GM18861 (cell line): Measurements from ENCODE around the gene DCHS1.

Source experiments
- ATAC-seq: cut with Tn5 transposase; IDR thresholded peaks from one replicate; pipeline ENCODE4 v1.9.1; 2021; ENCODE audit not compliant: unreplicated experiment

DCHS1 gene

GRCh38 chr11:6612213-6613041 is 43.2 kb downstream of the DCHS1 start, which contains the start of gene TAF10:
Gene TAF10 (minus strand): TSS chr11:6612216. CDS start chr11:6612189, 27 bp downstream.
- peak; percentile 69 for ATAC-seq

GRCh38 chr11:6611963-6612212 is 43.7 kb downstream of the DCHS1 start:
- peak; percentile 4 for ATAC-seq

- ATAC-seq, result no peak
These were observed 44.3 kb downstream of the DCHS1 start for GRCh38 chr11:6611092-6611962.

GRCh38 chr11:6610591-6610990 is 45.0 kb downstream of the DCHS1 start:
- no peak for ATAC-seq

- ATAC-seq, result no peak
These were observed 46.0 kb downstream of the DCHS1 start for GRCh38 chr11:6609502-6610015.

GRCh38 chr11:6608726-6609501 is 46.7 kb downstream of the DCHS1 start:
- no peak for ATAC-seq

GRCh38 chr11:6608011-6608410 is 47.6 kb downstream of the DCHS1 start:
- ATAC-seq, result no peak

GRCh38 chr11:6607190-6607795 is 48.3 kb downstream of the DCHS1 start:
- no peak for ATAC-seq

- ATAC-seq, result peak; percentile 48
These were observed 49.0 kb downstream of the DCHS1 start for GRCh38 chr11:6606471-6607189.

GRCh38 chr11:6604790-6605189 is 50.8 kb downstream of the DCHS1 start:
- no peak for ATAC-seq

- ATAC-seq, result peak; percentile 40
These were observed 51.5 kb downstream of the DCHS1 start for GRCh38 chr11:6604081-6604626.

GRCh38 chr11:6603287-6604080 is 52.1 kb downstream of the DCHS1 start, which contains the start of the genes ILK and RRP8:
Gene ILK (plus strand): TSS chr11:6603774. CDS start chr11:6604272, 498 bp downstream.
Gene RRP8 (minus strand): TSS chr11:6603616. CDS start chr11:6603502, 114 bp downstream.
- ATAC-seq, result peak; percentile 45

GRCh38 chr11:6602096-6602940 is 53.3 kb downstream of the DCHS1 start:
- ATAC-seq, result no peak

- ATAC-seq, result no peak
These were observed 54.6 kb downstream of the DCHS1 start for GRCh38 chr11:6601041-6601461.

GRCh38 chr11:6599881-6600390 is 55.7 kb downstream of the DCHS1 start:
- ATAC-seq, result no peak

- ATAC-seq, result no peak
These were observed 56.2 kb downstream of the DCHS1 start for GRCh38 chr11:6599449-6599848.

- no peak for ATAC-seq
These were observed 57.1 kb downstream of the DCHS1 start for GRCh38 chr11:6598555-6598954.
